Mesendoderm (in vitro differentiated cells): ENCODE measurements around the gene ADH1B.
"Not testable (repeated sequence)": the region's sequence is repeated elsewhere in the genome, so short reads cannot be mapped to it uniquely, and the experiment has no call there.

ENCODE experiments used
- DNase-seq: peaks from one replicate; pipeline ENCODE4 v3.0.0; 2013
- H2AK5ac ChIP-seq: 2 replicates; pipeline ENCODE4 v1.6.1; 2013; ENCODE audit warnings: low read length, inconsistent platforms
- H2BK120ac ChIP-seq: 2 replicates; pipeline ENCODE4 v1.6.1; 2013; ENCODE audit warnings: low read depth, mild to moderate bottlenecking, low read length, moderate library complexity, mixed read lengths
- H2BK15ac ChIP-seq: replicated peaks from 2 replicates; pipeline ENCODE4 v1.6.1; 2013; ENCODE audit warnings: low read depth, mild to moderate bottlenecking, moderate library complexity
- H2BK5ac ChIP-seq: 2 replicates; pipeline ENCODE4 v1.6.1; 2013; ENCODE audit warnings: low read length, inconsistent platforms
- H3K18ac ChIP-seq: 2 replicates; pipeline ENCODE4 v1.6.1; 2013; ENCODE audit warnings: mild to moderate bottlenecking, low read length, mixed read lengths
- H3K23ac ChIP-seq: one replicate; pipeline ENCODE4 v1.6.1; 2013; ENCODE audit warnings: low read length
- H3K27ac ChIP-seq: 2 replicates; pipeline ENCODE4 v1.5.1; 2013; ENCODE audit warnings: low read depth, mild to moderate bottlenecking, inconsistent platforms, low read length, moderate library complexity
- H3K27me3 ChIP-seq: 2 replicates; pipeline ENCODE4 v1.6.1; 2013; ENCODE audit warnings: low read length, control low read depth, mild to moderate bottlenecking, inconsistent platforms; ENCODE audit not compliant: insufficient read depth, poor library complexity
- H3K36me3 ChIP-seq: 2 replicates; pipeline ENCODE4 v1.6.1; 2013; ENCODE audit warnings: low read length, inconsistent platforms; ENCODE audit not compliant: control insufficient read depth, insufficient read depth
- H3K4ac ChIP-seq: one replicate; pipeline ENCODE4 v1.6.1; 2013; ENCODE audit warnings: low read depth, mild to moderate bottlenecking, low read length, moderate library complexity
- H3K4me1 ChIP-seq: 2 replicates; pipeline ENCODE4 v1.6.1; 2013; ENCODE audit warnings: low read depth, low read length, inconsistent platforms; ENCODE audit not compliant: control insufficient read depth
- H3K4me2 ChIP-seq: 2 replicates; pipeline ENCODE4 v1.6.1; 2013; ENCODE audit warnings: low read length
- H3K4me3 ChIP-seq: 2 replicates; pipeline ENCODE4 v1.5.1; 2013; ENCODE audit warnings: mild to moderate bottlenecking, low read length
- H3K56ac ChIP-seq: one replicate; pipeline ENCODE4 v1.6.1; 2013; ENCODE audit warnings: low read length
- H3K79me1 ChIP-seq: 2 replicates; pipeline ENCODE4 v1.6.1; 2013; ENCODE audit warnings: low read length, inconsistent platforms
- H3K79me2 ChIP-seq: 2 replicates; pipeline ENCODE4 v1.6.1; 2013; ENCODE audit warnings: mild to moderate bottlenecking, low read length; ENCODE audit not compliant: control insufficient read depth, insufficient read depth
- H3K9ac ChIP-seq: 2 replicates; pipeline ENCODE4 v1.6.1; 2013; ENCODE audit warnings: low read length, inconsistent platforms
- H4K5ac ChIP-seq: one replicate; pipeline ENCODE4 v1.6.1; 2013; ENCODE audit warnings: low read length
- H4K8ac ChIP-seq: one replicate; pipeline ENCODE4 v1.6.1; 2013; ENCODE audit warnings: low read depth, mild to moderate bottlenecking, control low read depth, low read length, moderate library complexity
- WGBS: extraction: QIAGEN DNeasy Blood & Tissue Kit; methylation state at CpG from one replicate; pipeline ENCODE4 v1.1.7; 2013; ENCODE audit warnings: low lambda C conversion rate, missing lambda C conversion rate; ENCODE audit not compliant: insufficient coverage; ENCODE audit errors: extremely low coverage; 5-methylcytosine and 5-hydroxymethylcytosine counted together

Gene ADH1B

GRCh38 chr4:99352602-99353537 is 31.7 kb upstream of the ADH1B start, which contains the start of gene ADH1C:
TSS of gene ADH1C (minus strand) at chr4:99352746. CDS start at chr4:99352675, 71 bp downstream.
- no peak within 1 kb of the TSS for H3K18ac ChIP-seq
- no peak within 1 kb of the TSS for H3K27ac ChIP-seq
- H3K79me1 ChIP-seq: no peaks in the 10 kb centered on the region
- H3K79me2 ChIP-seq: no peaks in the 10 kb centered on the region
- no peak within 1 kb of the TSS for H4K8ac ChIP-seq
- H2BK5ac ChIP-seq: no peak within 1 kb of the TSS
- WGBS: no CpG with 5 or more reads among the region's 10 CpGs
- H3K56ac ChIP-seq: no peak within 1 kb of the TSS
- no peak within 1 kb of the TSS for H2BK15ac ChIP-seq
- no peak within 1 kb of the TSS for H2BK120ac ChIP-seq
- H3K4me2 ChIP-seq: no peak within 1 kb of the TSS
- H3K36me3 ChIP-seq: no peaks in the 10 kb centered on the region
- DNase-seq: no peak
- H3K4ac ChIP-seq: no peak within 1 kb of the TSS
- H3K27me3 ChIP-seq: no peaks in the 10 kb centered on the region
- no peak within 1 kb of the TSS for H3K9ac ChIP-seq
- no peak within 1 kb of the TSS for H4K5ac ChIP-seq
- no peak within 1 kb of the TSS for H3K23ac ChIP-seq
- H2AK5ac ChIP-seq: no peak within 1 kb of the TSS
- H3K4me3 ChIP-seq: no peak within 1 kb of the TSS
- no peaks in the 10 kb centered on the region for H3K4me1 ChIP-seq

- no peak overlapping the region for H4K8ac ChIP-seq
- no peak overlapping the region for H3K18ac ChIP-seq
- H3K23ac ChIP-seq: no peak overlapping the region
- H3K27me3 ChIP-seq: no peaks in the 10 kb centered on the region
- no peak overlapping the region for H2BK120ac ChIP-seq
- no peak overlapping the region for H2AK5ac ChIP-seq
- no peak overlapping the region for H3K56ac ChIP-seq
- H3K36me3 ChIP-seq: no peaks in the 10 kb centered on the region
- no CpG with 5 or more reads among the region's 2 CpGs for WGBS
- H3K4me2 ChIP-seq: no peak overlapping the region
- no peak overlapping the region for H3K4me3 ChIP-seq
- no peaks in the 10 kb centered on the region for H3K4me1 ChIP-seq
- no peak for DNase-seq
- H3K79me1 ChIP-seq: no peaks in the 10 kb centered on the region
- no peak overlapping the region for H3K4ac ChIP-seq
- no peaks in the 10 kb centered on the region for H3K79me2 ChIP-seq
- H3K9ac ChIP-seq: no peak overlapping the region
- no peak overlapping the region for H4K5ac ChIP-seq
- H2BK15ac ChIP-seq: no peak overlapping the region
- H3K27ac ChIP-seq: no peak overlapping the region
- no peak overlapping the region for H2BK5ac ChIP-seq
Observed at GRCh38 chr4:99351487-99351886, 30.3 kb upstream of the ADH1B start.

DNA sequence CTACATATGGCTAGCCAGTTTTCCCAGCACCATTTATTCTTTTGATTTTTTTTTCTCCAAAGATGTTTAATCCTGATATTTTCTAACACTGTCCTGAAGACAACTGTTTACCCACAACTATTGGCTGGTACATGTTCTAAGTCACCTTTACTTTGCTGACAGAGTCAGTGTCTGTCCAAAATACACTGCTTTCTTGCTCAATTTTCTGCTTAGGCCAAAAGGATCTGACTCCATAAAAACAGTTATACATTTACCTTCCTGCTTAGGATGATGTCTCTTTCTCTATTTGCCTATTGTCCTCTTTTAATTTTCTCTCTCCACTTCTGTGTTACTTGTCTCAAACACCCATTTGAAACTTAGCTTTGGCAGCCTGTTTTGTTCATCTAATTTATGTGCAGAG is 28.1 kb upstream of the ADH1B start:
- H3K56ac ChIP-seq: no peak overlapping the region
- DNase-seq: no peak
- no peak overlapping the region for H2BK5ac ChIP-seq
- no peaks in the 10 kb centered on the region for H3K79me1 ChIP-seq
- no peaks in the 10 kb centered on the region for H3K4me1 ChIP-seq
- no peak overlapping the region for H4K5ac ChIP-seq
- no peak overlapping the region for H2BK120ac ChIP-seq
- no peak overlapping the region for H3K23ac ChIP-seq
- no peak overlapping the region for H3K27ac ChIP-seq
- no peaks in the 10 kb centered on the region for H3K27me3 ChIP-seq
- H3K18ac ChIP-seq: no peak overlapping the region
- no peak overlapping the region for H3K9ac ChIP-seq
- no peak overlapping the region for H3K4me3 ChIP-seq
- no peaks in the 10 kb centered on the region for H3K79me2 ChIP-seq
- H2BK15ac ChIP-seq: no peak overlapping the region
- no peak overlapping the region for H3K4ac ChIP-seq
- no peak overlapping the region for H2AK5ac ChIP-seq
- no peak overlapping the region for H3K4me2 ChIP-seq
- no peaks in the 10 kb centered on the region for H3K36me3 ChIP-seq
- H4K8ac ChIP-seq: no peak overlapping the region

GRCh38 chr4:99342624-99343023 is 21.4 kb upstream of the ADH1B start:
- not testable (repeated sequence) for H3K18ac ChIP-seq, H4K5ac ChIP-seq, H3K56ac ChIP-seq, H3K4me1 ChIP-seq, H2AK5ac ChIP-seq, H2BK120ac ChIP-seq, H3K4me3 ChIP-seq, H3K79me2 ChIP-seq, H2BK5ac ChIP-seq, H3K27ac ChIP-seq, H3K4me2 ChIP-seq, H2BK15ac ChIP-seq, H4K8ac ChIP-seq, H3K79me1 ChIP-seq, H3K9ac ChIP-seq, H3K27me3 ChIP-seq, H3K23ac ChIP-seq, DNase-seq, H3K36me3 ChIP-seq, H3K4ac ChIP-seq
- WGBS: no CpG with 5 or more reads among the region's 7 CpGs

- H2AK5ac ChIP-seq: no peak overlapping the region
- no peak overlapping the region for H3K56ac ChIP-seq
- no peaks in the 10 kb centered on the region for H3K79me2 ChIP-seq
- H3K4me3 ChIP-seq: no peak overlapping the region
- H2BK5ac ChIP-seq: no peak overlapping the region
- H3K4ac ChIP-seq: no peak overlapping the region
- H3K9ac ChIP-seq: no peak overlapping the region
- H3K27me3 ChIP-seq: peaks cover 2% of the 10 kb centered on the region
- no peak overlapping the region for H2BK120ac ChIP-seq
- H4K8ac ChIP-seq: no peak overlapping the region
- WGBS: no CpG with 5 or more reads among the region's 1 CpG
- H4K5ac ChIP-seq: no peak overlapping the region
- no peak for DNase-seq
- H3K23ac ChIP-seq: no peak overlapping the region
- no peak overlapping the region for H3K4me2 ChIP-seq
- H3K27ac ChIP-seq: no peak overlapping the region
- H2BK15ac ChIP-seq: no peak overlapping the region
- no peaks in the 10 kb centered on the region for H3K4me1 ChIP-seq
- H3K36me3 ChIP-seq: no peaks in the 10 kb centered on the region
- H3K18ac ChIP-seq: no peak overlapping the region
- no peaks in the 10 kb centered on the region for H3K79me1 ChIP-seq
Observed at GRCh38 chr4:99341426-99341825, 20.2 kb upstream of the ADH1B start.

GRCh38 chr4:99339172-99339571 is 18.0 kb upstream of the ADH1B start:
- Histone ChIP-seq H3K4me1 (no peaks in the 10 kb centered on the region), H4K8ac (no peak overlapping the region), H3K4me3 (no peak overlapping the region), H3K79me2 (no peaks in the 10 kb centered on the region), H2BK120ac (no peak overlapping the region), H3K4ac (no peak overlapping the region), H3K27me3 (peaks cover 2% of the 10 kb centered on the region), H2BK15ac (no peak overlapping the region), H3K9ac (no peak overlapping the region), H3K23ac (no peak overlapping the region), H3K4me2 (no peak overlapping the region), H2BK5ac (no peak overlapping the region), H2AK5ac (no peak overlapping the region), H4K5ac (no peak overlapping the region), H3K27ac (no peak overlapping the region), H3K79me1 (no peaks in the 10 kb centered on the region), H3K56ac (no peak overlapping the region), H3K18ac (no peak overlapping the region), H3K36me3 (no peaks in the 10 kb centered on the region)
- DNase-seq: no peak
- WGBS: no CpG with 5 or more reads among the region's 3 CpGs
